K562 (cell line): ENCODE results near the gene TECRL. TPM values are rescaled to one million over a fixed set of nuclear protein-coding genes. Genes with fewer than 3 reads are reported as not detected.

Source experiments
- ATAC-seq: fragments of 200-7000 bp; cut with Tn5 transposase; 3 replicates; pipeline ENCODE4 v1.9.1; 2020; ENCODE audit warnings: moderate library complexity
- BruUV-seq: library from RNA; stranded (reverse); fragments of 400-500 nt; replicated peaks from 2 replicates; lab custom pipeline; 2021; lab: Mats Ljungman, UMichigan
- CTCF ChIA-PET: fragments of 300-600 bp; formaldehyde crosslinking; extraction: SDS; loops from one replicate; lab custom pipeline; 2021; ENCODE audit warnings: low intra/inter-chr PET ratio; lab: Yijun Ruan, JAX
- POLR2A ChIA-PET: fragments of 300-600, 350-650 bp; sonication (Branson Sonifier 250); formaldehyde crosslinking; extraction: SDS; loops from one replicate; lab custom pipeline; 2021; ENCODE audit warnings: antibody characterized with exemption, inconsistent platforms; lab: Yijun Ruan, JAX
- DNase-seq, 4 experiments: peaks; one replicate each; pipeline versions ENCODE4 v3.0.0 to v3.0.0-alpha.2; 2011 to 2018; ENCODE audit warnings: low spot score in 3 of 4, mixed read lengths in 3 of 4; ENCODE audit errors: extremely low read depth in 1 of 4
- FAIRE-seq: peaks from 2 replicates; lab custom pipeline; 2011; peaks lifted over from hg19 to GRCh38; lab: Jason Lieb, UNC
- H2AFZ ChIP-seq: 2 replicates; pipeline ENCODE4 v1.6.0; 2011; ENCODE audit warnings: low read depth, low read length, control low read depth, inconsistent platforms
- H3K27ac ChIP-seq: fragments of 200-600 bp; 3 replicates; pipeline ENCODE4 v1.8.0; 2011; ENCODE audit warnings: low read depth, mild to moderate bottlenecking, control low read depth, inconsistent platforms, low read length, moderate library complexity, mixed read lengths; ENCODE audit errors: extremely low read depth
- H3K27me3 ChIP-seq, 2 experiments: fragments of 300-600 bp in 1 of 2; 2 replicates in 1 of 2; 3 replicates in 1 of 2; pipeline versions ENCODE4 v1.6.0 to v1.8.0; 2011; ENCODE audit warnings: inconsistent platforms in 2 of 2, low read length in 2 of 2, mild to moderate bottlenecking in 1 of 2, mixed read lengths in 1 of 2, moderate library complexity in 1 of 2; ENCODE audit not compliant: control insufficient read depth in 2 of 2, insufficient read depth in 2 of 2
- H3K36me3 ChIP-seq: fragments of 300-600 bp; 3 replicates; pipeline ENCODE4 v1.8.0; 2011; ENCODE audit warnings: mild to moderate bottlenecking, low read length, inconsistent platforms; ENCODE audit not compliant: control insufficient read depth, insufficient read depth
- H3K4me1 ChIP-seq, 2 experiments: fragments of 200-600 bp in 1 of 2; replicated peaks in 1 of 2; 2 replicates in 1 of 2; 3 replicates in 1 of 2; pipeline versions ENCODE4 v1.5.1 to v1.8.0; 2011; ENCODE audit warnings: inconsistent platforms in 2 of 2, low read length in 2 of 2, mild to moderate bottlenecking in 1 of 2, mixed read lengths in 1 of 2, moderate library complexity in 1 of 2; ENCODE audit not compliant: control insufficient read depth in 2 of 2, insufficient read depth in 2 of 2
- H3K4me2 ChIP-seq: 2 replicates; pipeline ENCODE4 v1.6.1; 2011; ENCODE audit warnings: low read length, control low read depth, inconsistent platforms, mixed read lengths; ENCODE audit not compliant: insufficient read depth
- H3K4me3 ChIP-seq: fragments of 200-600 bp; sonication (generic), shearing (Covaris generic); 2 replicates; pipeline ENCODE4 v1.5.1; 2016; ENCODE audit warnings: control low read depth, inconsistent platforms
- H3K79me2 ChIP-seq: fragments of 200-600 bp; 3 replicates; pipeline ENCODE4 v1.8.0; 2011; ENCODE audit warnings: low read length, inconsistent platforms; ENCODE audit not compliant: control insufficient read depth, insufficient read depth
- H3K9ac ChIP-seq, 2 experiments: 2 replicates each; pipeline versions ENCODE4 v1.6.0 to v1.6.1; 2011; ENCODE audit warnings: low read depth in 2 of 2, low read length in 2 of 2, control low read depth in 1 of 2, inconsistent platforms in 1 of 2, mild to moderate bottlenecking in 1 of 2, mixed read lengths in 1 of 2; ENCODE audit not compliant: insufficient read depth in 1 of 2
- H3K9me1 ChIP-seq: one replicate; pipeline ENCODE4 v1.6.0; 2011; ENCODE audit warnings: inconsistent platforms, mild to moderate bottlenecking, low read length, moderate library complexity; ENCODE audit not compliant: control insufficient read depth, insufficient read depth
- H3K9me3 ChIP-seq: replicated peaks from 2 replicates; pipeline ENCODE4 v1.5.1; 2011; ENCODE audit warnings: low read depth, low read length, inconsistent platforms; ENCODE audit not compliant: control insufficient read depth, insufficient read depth
- H4K20me1 ChIP-seq: replicated peaks from 2 replicates; pipeline ENCODE4 v1.6.1; 2011; ENCODE audit warnings: low read length, inconsistent platforms, mixed read lengths; ENCODE audit not compliant: control insufficient read depth, insufficient read depth
- CBFA2T3 ChIP-seq: fragments of 450-650 bp; IDR thresholded peaks from 2 replicates; pipeline ENCODE4 v1.6.1; 2017
- CCAR2 ChIP-seq: fragments of 200-400 bp; formaldehyde crosslinking; IDR thresholded peaks from 2 replicates; pipeline ENCODE4 v1.6.1; 2017; ENCODE audit warnings: mild to moderate bottlenecking, low read depth, low read length
- ELF2 ChIP-seq: fragments of 250-450 bp; sonication (Bioruptor Pico); IDR thresholded peaks from 2 replicates; pipeline ENCODE4 v1.5.0; 2021; ENCODE audit warnings: mild to moderate bottlenecking
- HLTF ChIP-seq: fragments of 450-650 bp; IDR thresholded peaks from 2 replicates; pipeline ENCODE4 v1.6.1; 2016
- NCOA6 ChIP-seq: fragments of 450-650 bp; IDR thresholded peaks from 2 replicates; pipeline ENCODE4 v1.6.1; 2017; ENCODE audit warnings: mild to moderate bottlenecking
- NFRKB ChIP-seq: fragments of 450-650 bp; IDR thresholded peaks from 2 replicates; pipeline ENCODE4 v1.6.1; 2016; ENCODE audit warnings: low read depth
- PURB ChIP-seq: sonication (generic); formaldehyde crosslinking; IDR thresholded peaks from 2 replicates; pipeline ENCODE4 v1.9.0; 2021; ENCODE audit warnings: low read depth, mild to moderate bottlenecking, missing genetic modification reagents
- SAP30 ChIP-seq: fragments of 200-600 bp; sonication (generic); IDR thresholded peaks from 2 replicates; pipeline ENCODE4 v1.6.1; 2012; ENCODE audit warnings: borderline replicate concordance, low read depth, mild to moderate bottlenecking, moderate library complexity, low read length, control low read depth, inconsistent platforms; ENCODE audit not compliant: insufficient read depth, poor library complexity, severe bottlenecking
- SIRT6 ChIP-seq: IDR thresholded peaks from one replicate; pipeline ENCODE4 v1.6.1; 2012; ENCODE audit warnings: low read depth, mild to moderate bottlenecking, control low read depth, inconsistent platforms, low read length, moderate library complexity
- ZNF146 ChIP-seq: IDR thresholded peaks from one replicate; pipeline ENCODE4 v1.6.1; 2018; ENCODE audit warnings: missing compliant biosample characterization; ENCODE audit not compliant: unreplicated experiment
- ZNF583 ChIP-seq: fragments of 250-450 bp; sonication (Bioruptor Pico); IDR thresholded peaks from 2 replicates; pipeline ENCODE4 v1.4.0; 2020
- WGBS: fragments of 100-300 bp; shearing (Covaris generic); methylation state at CpG from one replicate; pipeline ENCODE4 v1.1.6; 2016; ENCODE audit warnings: low coverage, mixed read lengths; ENCODE audit not compliant: insufficient coverage; ENCODE audit errors: missing lambda C conversion rate; 5-methylcytosine and 5-hydroxymethylcytosine counted together
- in situ Hi-C: fragments of 300-500 bp; cut with MboI; formaldehyde crosslinking; loops from 4 replicates; pipeline ENCODE4 v1.15.0; 2018; ENCODE audit warnings: inconsistent platforms, mixed read lengths
- intact Hi-C: fragments of 100-400 bp; cut with micrococcal nuclease; formaldehyde crosslinking; loops from 2 replicates; pipeline ENCODE4 v1.14.2; 2022
- polyA plus RNA-seq, 8 experiments: library from polyadenylated mRNA; depleted of rRNA in 4 of 8; stranded (reverse) in 5 of 8; unstranded in 3 of 8; fragments of >200 nt; fragmentation: Nextera tagmentation in 2 of 8; fragmentation: Illumina TruSeq in 1 of 8; extraction: Ambion mirVana in 2 of 8; extraction: Trizol in 1 of 8; gene quantifications; 2 replicates each; pipeline versions ENCODE4 v1.2.1 to v1.2.3, GENCODE V29; 2011 to 2014; ENCODE audit warnings: inconsistent platforms in 1 of 8, missing spikeins in 1 of 8
- total RNA-seq, 7 experiments: library from RNA; depleted of rRNA in 6 of 7; stranded (reverse); fragments of >200 nt in 6 of 7; fragmentation: Illumina TruSeq in 2 of 7; extraction: Trizol in 2 of 7; gene quantifications; 2 replicates each; pipeline versions ENCODE4 v1.2.1 to v1.2.3, GENCODE V29; 2011 to 2021; ENCODE audit warnings: low replicate concordance in 1 of 7
- TF ChIP-seq, protein P1 (sequence below): sonication (generic); formaldehyde crosslinking; IDR thresholded peaks from 2 replicates; pipeline ENCODE4 v1.8.1; 2023; ENCODE audit warnings: mild to moderate bottlenecking, missing genetic modification reagents
- TF ChIP-seq, protein P2 (sequence below), 2 experiments: fragments of 250-450 bp in 1 of 2; fragments of 450-650 bp in 1 of 2; sonication (Bioruptor Pico) in 1 of 2; IDR thresholded peaks; 2 replicates each; pipeline versions ENCODE4 v1.6.1 to v1.8.0; 2016 to 2021; ENCODE audit warnings: mild to moderate bottlenecking in 2 of 2, moderate library complexity in 2 of 2, missing compliant biosample characterization in 1 of 2, missing genetic modification characterization in 1 of 2

TECRL gene
- total and polyA plus RNA-seq, 9 of the 15 experiments (the other 6 are each of a cell fraction or from before 2014, with no cell fraction given): not detected

DNA sequence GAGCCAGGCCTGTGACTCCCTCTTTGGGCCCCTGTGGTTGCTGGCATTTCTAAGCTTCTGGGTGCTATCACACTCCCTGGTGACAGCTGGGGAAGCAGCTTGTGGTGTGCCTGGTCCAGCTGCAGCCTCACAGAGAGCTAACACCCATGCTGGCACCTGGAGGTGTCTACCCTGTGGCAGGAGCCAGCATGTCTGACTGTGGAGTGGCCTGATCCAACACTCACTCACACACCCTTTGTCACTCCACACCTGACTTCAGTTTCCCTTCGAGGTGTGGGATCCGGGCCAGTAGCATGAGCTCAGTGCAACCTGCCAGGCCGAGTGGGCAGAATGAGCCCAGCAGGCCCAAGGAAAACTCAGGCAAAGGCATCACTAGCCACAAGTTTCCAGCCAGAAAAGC, 67.5 kb downstream of the TECRL start:
- no peaks in the 10 kb centered on the region for H3K79me2 ChIP-seq
- no peaks in the 10 kb centered on the region for H3K36me3 ChIP-seq
- no peaks in the 10 kb centered on the region for H3K9me1 ChIP-seq
- no peak overlapping the region for H3K27ac ChIP-seq
- DNase-seq: no peak
- ChIA-PET POLR2A (no interaction called here), CTCF (no interaction called here)
- intact Hi-C loops: no loop called here
- H3K27me3 ChIP-seq: no peaks in the 10 kb centered on the region
- TF ChIP-seq HLTF (no peak), PURB (CRISPR knock-in tag) (no peak), SAP30 (no peak), CCAR2 (no peak), SIRT6 (no peak), CBFA2T3 (no peak), ELF2 (no peak), ZNF583 (CRISPR knock-in tag) (no peak), NFRKB (no peak), NCOA6 (no peak), ZNF146 (CRISPR knock-in tag) (no peak)
- TF ChIP-seq, protein P1, sequence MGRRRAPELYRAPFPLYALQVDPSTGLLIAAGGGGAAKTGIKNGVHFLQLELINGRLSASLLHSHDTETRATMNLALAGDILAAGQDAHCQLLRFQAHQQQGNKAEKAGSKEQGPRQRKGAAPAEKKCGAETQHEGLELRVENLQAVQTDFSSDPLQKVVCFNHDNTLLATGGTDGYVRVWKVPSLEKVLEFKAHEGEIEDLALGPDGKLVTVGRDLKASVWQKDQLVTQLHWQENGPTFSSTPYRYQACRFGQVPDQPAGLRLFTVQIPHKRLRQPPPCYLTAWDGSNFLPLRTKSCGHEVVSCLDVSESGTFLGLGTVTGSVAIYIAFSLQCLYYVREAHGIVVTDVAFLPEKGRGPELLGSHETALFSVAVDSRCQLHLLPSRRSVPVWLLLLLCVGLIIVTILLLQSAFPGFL: no peak
- TF ChIP-seq, protein P2, sequence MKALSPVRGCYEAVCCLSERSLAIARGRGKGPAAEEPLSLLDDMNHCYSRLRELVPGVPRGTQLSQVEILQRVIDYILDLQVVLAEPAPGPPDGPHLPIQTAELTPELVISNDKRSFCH (CRISPR knock-in tag; IDR thresholded peaks at IDR 0.05): no peak
- TF ChIP-seq, protein P2 (tag; IDR thresholded peaks at IDR 0.05): no peak
- no peak overlapping the region for H3K9ac ChIP-seq
- ATAC-seq: no peak
- H3K4me2 ChIP-seq: no peak overlapping the region
- BruUV-seq: no TSS peak
- FAIRE-seq: no peak
- no peak overlapping the region for H3K4me3 ChIP-seq
- H3K4me1 ChIP-seq: no peaks in the 10 kb centered on the region
- no peak overlapping the region for H2AFZ ChIP-seq
- no peaks in the 10 kb centered on the region for H3K9me3 ChIP-seq
- H4K20me1 ChIP-seq: no peaks in the 10 kb centered on the region
- in situ Hi-C loops: no loop called here
- 2% methylated on average over 3 of the region's 3 CpGs for whole genome bisulfite sequencing
